HG03135 (cell line): ENCODE results near the gene ABHD16B.
A peak's percentile ranks its signal among the peaks of the same experiment; 100 is the strongest.
"Not testable (repeated sequence)": the region's sequence is repeated elsewhere in the genome, so short reads cannot be mapped to it uniquely, and the experiment has no call there.

Experiments
- ATAC-seq: cut with Tn5 transposase; IDR thresholded peaks from one replicate; pipeline ENCODE4 v1.9.1; 2021; ENCODE audit warnings: mild to moderate bottlenecking, moderate library complexity; ENCODE audit not compliant: unreplicated experiment

The ABHD16B gene

GRCh38 chr20:63854069-63854765, 7.1 kb upstream of the ABHD16B start:
- no peak for ATAC-seq

GRCh38 chr20:63854766-63855362, 6.4 kb upstream of the ABHD16B start:
- no peak for ATAC-seq

- ATAC-seq, result no peak
These were observed 5.8 kb upstream of the ABHD16B start for GRCh38 chr20:63855363-63856097.

GRCh38 chr20:63856098-63856511, 5.2 kb upstream of the ABHD16B start:
- ATAC-seq, result no peak

- no peak for ATAC-seq
These were observed 3.4 kb upstream of the ABHD16B start for GRCh38 chr20:63857764-63858392.

- no peak for ATAC-seq
These were observed 2.7 kb upstream of the ABHD16B start for GRCh38 chr20:63858393-63859165.

- no peak for ATAC-seq
These were observed 2.1 kb upstream of the ABHD16B start for GRCh38 chr20:63859166-63859699.

- ATAC-seq, result no peak
These were observed 810 bp upstream of the ABHD16B start for GRCh38 chr20:63860325-63861051.

- no peak for ATAC-seq
These were observed 943 bp downstream of the ABHD16B start for GRCh38 chr20:63861981-63862901.

- no peak for ATAC-seq
These were observed 1.9 kb downstream of the ABHD16B start for GRCh38 chr20:63863021-63863797.

GRCh38 chr20:63863798-63864544, 2.7 kb downstream of the ABHD16B start:
- peak; percentile 65 for ATAC-seq

GRCh38 chr20:63864545-63864977, 3.3 kb downstream of the ABHD16B start:
- no peak for ATAC-seq

- ATAC-seq, result peak; percentile 66
These were observed 3.8 kb downstream of the ABHD16B start, which contains the start of gene TPD52L2 for GRCh38 chr20:63864978-63865640. Gene TPD52L2, plus strand, starts transcription at chr20:63865270. Its CDS starts 96 bp downstream, at chr20:63865366.

- ATAC-seq, result not testable (repeated sequence)
These were observed 5.7 kb downstream of the ABHD16B start for GRCh38 chr20:63867042-63867441.

GRCh38 chr20:63868264-63868663, 7.0 kb downstream of the ABHD16B start:
- ATAC-seq, result no peak

- ATAC-seq, result no peak
These were observed 12.2 kb downstream of the ABHD16B start for GRCh38 chr20:63873477-63873971.
